ENCODE results near the gene EBF3.

DNA sequence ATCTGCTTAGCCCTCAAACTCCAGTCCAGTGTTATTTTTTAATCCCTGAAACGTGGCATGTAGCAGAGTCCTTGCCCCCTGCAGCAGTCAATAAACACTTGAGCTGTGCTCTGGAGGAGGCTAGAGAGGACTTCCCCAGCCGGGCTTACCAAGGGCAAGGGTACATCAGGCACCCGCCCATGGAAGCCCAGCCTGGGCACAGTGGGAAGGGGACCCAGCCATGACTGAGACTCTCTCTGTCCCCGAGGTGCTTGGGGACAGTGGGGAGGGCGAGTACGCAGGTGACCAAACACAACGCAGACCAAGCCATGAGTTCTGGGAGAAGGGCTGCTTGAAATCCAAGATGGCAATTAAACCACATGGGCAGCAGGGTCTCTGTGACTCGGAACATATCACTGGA, 45.2 kb downstream of the EBF3 start:
- TF ChIP-seq, protein P1, sequence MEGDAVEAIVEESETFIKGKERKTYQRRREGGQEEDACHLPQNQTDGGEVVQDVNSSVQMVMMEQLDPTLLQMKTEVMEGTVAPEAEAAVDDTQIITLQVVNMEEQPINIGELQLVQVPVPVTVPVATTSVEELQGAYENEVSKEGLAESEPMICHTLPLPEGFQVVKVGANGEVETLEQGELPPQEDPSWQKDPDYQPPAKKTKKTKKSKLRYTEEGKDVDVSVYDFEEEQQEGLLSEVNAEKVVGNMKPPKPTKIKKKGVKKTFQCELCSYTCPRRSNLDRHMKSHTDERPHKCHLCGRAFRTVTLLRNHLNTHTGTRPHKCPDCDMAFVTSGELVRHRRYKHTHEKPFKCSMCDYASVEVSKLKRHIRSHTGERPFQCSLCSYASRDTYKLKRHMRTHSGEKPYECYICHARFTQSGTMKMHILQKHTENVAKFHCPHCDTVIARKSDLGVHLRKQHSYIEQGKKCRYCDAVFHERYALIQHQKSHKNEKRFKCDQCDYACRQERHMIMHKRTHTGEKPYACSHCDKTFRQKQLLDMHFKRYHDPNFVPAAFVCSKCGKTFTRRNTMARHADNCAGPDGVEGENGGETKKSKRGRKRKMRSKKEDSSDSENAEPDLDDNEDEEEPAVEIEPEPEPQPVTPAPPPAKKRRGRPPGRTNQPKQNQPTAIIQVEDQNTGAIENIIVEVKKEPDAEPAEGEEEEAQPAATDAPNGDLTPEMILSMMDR (IDR thresholded peaks at IDR 0.05; ENCODE audit: low read depth, low read length) = no peak
- no peak for TF ChIP-seq EZH2phosphoT487 (IDR thresholded peaks at IDR 0.05; ENCODE audit: low read depth)
